Mucosa of gallbladder (tissue), 1 donor: ENCODE results near the gene IFI30. TPM values are rescaled to one million over a fixed set of nuclear protein-coding genes. Genes with fewer than 3 reads are reported as not detected.
"Not testable (repeated sequence)": the region's sequence is repeated elsewhere in the genome, so short reads cannot be mapped to it uniquely, and the experiment has no call there.

Experiments
- DNase-seq: peaks from one replicate; pipeline ENCODE4 v3.0.0-alpha.2; 2020; ENCODE audit warnings: low spot score
- total RNA-seq: library from RNA; stranded (reverse); gene quantifications from one replicate; pipeline ENCODE4 v1.2.1, GENCODE V29; 2021
- donor health status: DM: no; HTN: no; CAD: no.

IFI30 gene
- total RNA-seq, 1 donor from 2014 or later, result 44.7 TPM

DNA sequence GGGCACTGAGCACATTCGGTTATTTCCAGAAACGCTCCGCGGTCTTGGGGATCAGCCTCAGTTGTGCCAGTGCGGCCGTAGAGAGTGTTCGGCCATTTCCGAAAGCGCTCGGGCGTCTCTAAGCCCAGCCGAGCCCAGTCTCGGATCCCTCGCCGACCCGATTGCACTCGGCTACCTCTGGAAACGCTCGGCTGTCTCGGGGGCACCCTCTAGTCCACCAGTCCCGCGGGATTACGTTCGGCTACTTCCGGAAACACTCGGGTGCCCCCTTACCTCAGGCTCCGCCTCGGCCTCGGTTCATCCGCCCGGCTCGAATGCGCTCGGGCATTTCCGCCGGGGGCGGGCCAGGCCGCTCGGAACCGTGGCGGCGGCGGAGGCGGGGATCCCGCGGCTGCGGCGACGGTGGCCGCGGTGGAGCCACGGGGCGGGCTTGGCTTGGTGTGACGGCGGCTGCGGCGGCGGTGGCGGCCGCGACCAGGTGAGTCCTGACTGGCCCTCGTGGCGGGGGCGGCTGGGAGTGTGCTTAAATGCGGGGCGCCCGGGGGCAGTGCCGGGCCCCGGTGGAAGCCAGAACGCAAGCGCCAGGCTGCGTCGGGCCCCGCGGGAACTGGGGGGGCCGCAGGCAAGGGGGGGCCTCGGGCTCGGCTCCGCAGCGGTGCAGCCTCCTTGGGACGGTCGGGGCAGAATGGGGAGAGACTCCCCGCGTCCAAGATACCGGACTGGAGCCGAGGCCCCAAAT, 20.6 kb upstream of the IFI30 start, which contains the start of gene PIK3R2:
TSS of gene PIK3R2 (plus strand) at position 347 of the 739 bp plus-strand sequence. CDS start 2,717 bp downstream, outside the sequence.
- DNase-seq, result peak; percentile 100

DNA sequence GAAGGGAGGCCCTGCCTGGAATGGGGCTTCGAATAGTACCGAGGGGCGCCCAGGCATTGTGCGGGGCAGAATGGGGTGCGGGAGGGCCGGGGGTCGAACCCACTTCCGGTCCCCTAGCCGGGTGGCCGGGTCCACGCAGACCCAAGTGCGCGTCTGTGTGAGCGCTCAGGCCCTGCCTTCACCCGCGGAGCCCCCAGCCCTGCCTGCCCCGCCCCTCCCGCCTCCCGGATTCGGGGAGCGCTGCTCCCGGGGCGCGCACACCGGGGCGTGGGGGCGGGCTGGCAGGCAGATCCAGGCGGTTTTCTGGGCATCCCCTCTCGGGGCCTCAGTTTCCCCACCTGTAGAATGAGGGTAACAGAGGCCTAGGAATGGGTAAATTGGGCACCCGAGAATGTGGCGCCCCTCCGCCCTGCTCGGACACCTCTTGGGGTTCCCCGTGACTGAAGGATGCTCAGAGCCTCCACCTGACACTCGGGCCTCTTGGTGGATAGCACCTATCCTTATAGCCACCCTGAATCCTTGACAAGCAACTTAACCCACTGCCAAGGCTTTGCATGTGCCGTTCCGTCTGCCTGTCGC, 20.0 kb upstream of the IFI30 start:
- DNase-seq, result no peak

DNA sequence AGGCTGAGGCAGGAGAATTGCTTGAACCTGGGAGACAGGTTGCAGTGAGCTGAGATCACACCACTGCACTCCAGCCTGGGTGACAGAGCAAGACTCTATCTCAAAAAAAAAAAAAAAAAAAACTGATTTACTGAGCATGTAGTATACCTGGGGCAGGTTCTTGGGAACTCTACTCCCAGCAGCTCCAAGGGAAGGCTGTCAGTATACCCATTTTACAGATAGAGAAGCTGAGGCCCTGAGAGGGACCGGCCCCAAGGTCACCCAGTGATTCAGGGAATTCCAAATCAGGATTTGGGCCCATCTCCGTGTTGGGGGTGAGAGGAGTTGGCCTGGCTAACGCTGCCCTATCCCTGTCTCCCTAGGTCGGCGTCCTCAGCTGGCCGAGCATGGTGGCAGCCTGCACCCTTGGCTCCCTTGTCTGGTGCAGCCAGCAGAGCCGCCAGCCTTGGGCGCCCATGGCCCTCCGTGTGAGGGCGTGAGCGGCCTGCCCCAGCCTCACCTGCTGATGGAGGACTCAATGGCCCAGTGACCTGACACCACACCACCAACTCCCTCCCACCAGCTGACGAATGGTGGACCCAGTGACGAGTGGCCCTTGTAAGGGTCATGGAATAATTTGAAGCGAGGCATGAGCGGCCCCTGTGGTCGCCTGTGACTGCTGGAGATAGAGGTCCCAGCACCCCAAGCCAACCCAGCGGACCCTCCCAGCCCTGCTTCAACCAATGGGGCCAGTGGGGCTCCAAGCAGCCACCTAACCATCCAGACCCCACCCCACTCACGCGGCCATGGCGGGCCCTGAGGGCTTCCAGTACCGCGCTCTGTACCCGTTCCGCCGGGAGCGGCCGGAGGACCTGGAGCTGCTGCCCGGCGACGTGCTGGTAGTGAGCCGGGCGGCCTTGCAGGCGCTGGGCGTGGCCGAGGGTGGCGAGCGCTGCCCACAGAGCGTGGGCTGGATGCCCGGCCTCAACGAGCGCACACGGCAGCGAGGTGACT, 18.2 kb upstream of the IFI30 start:
- no peak for DNase-seq

DNA sequence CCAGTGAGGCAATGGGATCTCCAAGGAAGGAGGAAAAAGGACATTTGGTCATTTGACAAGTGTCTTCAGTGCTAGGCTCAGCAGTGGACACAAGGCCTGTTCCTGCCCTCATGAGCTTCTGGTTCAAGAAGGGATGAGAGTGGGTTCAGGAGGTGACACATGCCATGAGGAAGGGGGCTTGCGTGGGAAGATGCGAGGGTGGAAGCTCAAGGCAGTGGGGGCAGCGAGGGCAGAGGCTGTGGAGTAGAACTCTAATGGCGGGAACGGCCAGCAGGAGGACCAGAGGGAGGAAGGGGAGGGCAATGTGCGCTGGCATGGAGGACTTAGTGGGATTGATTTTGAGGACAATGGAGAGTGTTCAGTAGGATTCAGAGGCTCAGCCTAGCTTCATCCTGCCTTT, 17.3 kb upstream of the IFI30 start:
- no peak for DNase-seq

DNA sequence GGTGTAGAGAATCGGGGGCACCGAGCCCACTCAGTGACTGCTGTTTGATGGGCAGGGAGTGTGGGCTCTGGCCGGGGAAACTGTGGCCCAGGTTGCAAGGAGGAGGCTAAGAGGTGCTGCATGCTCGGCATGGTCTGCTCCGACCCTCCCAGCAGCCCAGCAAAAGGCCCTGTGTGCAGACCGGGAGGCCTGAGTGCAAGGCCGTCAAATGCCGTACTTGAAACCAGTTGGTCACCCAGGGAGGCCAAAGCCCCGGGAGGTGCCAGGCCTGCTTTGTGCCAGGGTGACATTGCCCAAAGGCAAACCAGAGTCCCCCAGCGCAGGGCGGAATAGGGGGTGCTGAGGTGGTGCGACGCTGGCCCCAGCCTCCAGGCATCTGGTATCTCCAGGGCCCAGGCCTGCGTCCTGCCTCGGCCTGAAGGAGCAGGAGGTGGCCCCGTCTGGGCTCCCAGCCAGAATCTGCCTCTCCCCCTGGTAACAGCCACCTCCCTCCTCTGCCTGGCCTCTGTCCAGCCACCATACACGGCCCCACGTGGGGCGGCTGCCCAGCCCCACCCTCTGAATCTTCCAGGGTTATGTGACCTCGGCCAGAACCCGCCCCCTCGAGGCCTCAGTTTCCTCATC, 16.7 kb upstream of the IFI30 start:
- DNase-seq, result peak; percentile 88

- no peak for DNase-seq
Observed at GRCh38 chr19:18157465-18158063, 16.0 kb upstream of the IFI30 start.

DNA sequence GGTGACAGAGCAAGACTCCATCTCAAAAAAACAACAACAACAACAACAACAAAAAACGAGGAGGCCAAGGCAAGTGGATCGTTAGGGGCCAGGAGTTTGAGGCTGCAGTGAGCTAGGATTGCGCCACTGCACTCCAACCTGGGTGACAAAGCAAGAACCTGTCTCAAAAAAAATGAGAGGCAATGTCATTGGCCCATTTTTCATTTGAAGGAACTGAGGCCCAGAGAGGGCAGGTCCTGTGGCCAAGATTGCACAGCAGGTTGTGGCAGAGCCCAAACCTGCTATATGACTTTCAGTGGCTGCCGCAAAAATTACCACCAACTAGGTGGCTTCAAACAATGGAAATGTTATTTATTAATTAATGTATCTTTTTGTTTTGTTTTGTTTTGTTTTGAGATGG, 15.1 kb upstream of the IFI30 start:
- no peak for DNase-seq

- not testable (repeated sequence) for DNase-seq
Observed at GRCh38 chr19:18159059-18159616, 14.5 kb upstream of the IFI30 start.

DNA sequence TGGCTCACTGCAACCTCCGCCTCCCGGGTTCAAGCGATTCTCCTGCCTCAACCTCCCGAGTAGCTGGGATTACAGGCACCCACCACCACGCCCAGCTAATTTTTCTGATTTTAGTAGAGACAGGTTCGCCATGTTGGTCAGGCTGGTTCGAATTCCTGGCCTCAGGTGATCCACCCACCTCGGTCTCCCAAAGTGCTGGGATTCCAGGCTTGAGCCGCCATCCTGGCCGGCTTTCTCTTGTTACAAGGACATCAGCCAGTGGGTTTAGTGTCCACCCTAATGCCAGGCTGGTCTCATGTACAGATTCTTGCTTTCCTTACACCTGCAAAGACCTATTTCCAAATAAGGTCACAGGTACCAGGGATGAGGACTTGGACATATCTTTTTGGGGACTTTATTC, 13.8 kb upstream of the IFI30 start:
- no peak for DNase-seq

DNA sequence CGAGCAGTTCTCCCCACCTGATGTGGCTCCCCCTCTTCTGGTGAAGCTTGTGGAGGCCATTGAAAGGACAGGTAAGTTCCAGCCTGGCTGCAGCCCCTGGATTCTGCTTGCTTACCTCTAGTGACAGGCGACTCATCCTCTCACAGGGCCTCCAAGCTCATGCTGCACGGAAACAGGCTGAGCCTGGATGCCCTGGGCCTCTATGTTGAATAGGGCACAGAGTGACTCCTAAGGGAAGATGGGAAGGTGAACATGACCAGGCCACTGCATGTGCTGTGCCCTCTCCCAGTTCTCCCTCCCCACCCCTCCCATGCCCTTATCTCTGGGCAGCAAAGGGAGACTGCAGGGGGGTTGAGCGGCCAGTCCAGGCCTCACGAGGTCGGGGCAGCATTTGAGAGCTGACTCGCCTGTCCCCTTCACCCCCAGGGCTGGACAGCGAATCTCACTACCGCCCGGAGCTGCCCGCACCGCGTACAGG, 13.1 kb upstream of the IFI30 start:
- DNase-seq, result no peak

DNA sequence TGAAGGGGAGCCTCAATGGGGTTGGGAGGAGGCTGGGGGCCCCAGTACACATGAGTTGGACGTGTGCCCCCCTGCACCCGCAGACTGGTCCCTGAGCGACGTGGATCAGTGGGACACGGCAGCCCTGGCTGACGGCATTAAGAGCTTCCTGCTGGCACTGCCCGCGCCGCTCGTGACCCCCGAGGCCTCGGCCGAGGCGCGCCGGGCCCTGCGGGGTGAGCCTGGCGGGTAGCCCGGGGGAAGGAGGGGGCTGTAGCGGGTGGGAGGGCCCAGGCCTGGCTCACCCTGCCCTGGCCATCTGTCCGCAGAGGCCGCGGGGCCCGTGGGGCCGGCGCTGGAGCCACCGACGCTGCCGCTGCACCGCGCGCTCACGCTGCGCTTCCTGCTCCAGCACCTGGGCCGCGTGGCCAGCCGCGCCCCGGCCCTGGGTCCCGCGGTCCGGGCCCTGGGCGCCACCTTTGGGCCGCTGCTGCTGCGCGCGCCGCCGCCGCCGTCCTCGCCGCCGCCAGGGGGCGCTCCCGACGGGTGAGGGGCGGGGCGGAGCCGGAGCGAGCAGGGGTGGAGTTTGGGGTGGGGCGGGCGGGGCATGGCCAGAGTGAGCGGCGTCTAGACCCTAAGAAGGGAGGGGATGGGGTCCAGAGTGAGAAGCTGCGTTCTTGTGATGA, 12.5 kb upstream of the IFI30 start:
- peak; percentile 63 for DNase-seq

DNA sequence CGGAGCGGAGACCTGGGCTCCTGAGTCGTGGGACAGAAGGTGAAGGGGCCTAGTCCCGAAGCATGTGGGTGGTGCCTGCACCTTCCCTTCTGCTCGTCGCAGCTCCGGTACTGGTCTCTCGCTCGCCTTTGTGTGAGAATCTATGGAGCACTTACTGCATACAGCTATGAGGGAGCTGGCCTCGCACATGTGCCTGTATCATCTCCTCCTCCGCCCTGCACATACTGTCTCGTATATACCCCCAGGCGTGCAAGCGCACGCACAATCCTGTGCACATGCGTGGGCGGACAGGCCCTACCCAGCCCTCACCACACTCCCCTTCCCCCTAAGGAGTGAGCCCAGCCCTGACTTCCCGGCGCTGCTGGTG, 12.0 kb upstream of the IFI30 start:
- DNase-seq, result no peak

GRCh38 chr19:18164072-18164471, 9.5 kb upstream of the IFI30 start:
- no peak for DNase-seq

GRCh38 chr19:18165794-18166544, 7.6 kb upstream of the IFI30 start:
- no peak for DNase-seq

DNA sequence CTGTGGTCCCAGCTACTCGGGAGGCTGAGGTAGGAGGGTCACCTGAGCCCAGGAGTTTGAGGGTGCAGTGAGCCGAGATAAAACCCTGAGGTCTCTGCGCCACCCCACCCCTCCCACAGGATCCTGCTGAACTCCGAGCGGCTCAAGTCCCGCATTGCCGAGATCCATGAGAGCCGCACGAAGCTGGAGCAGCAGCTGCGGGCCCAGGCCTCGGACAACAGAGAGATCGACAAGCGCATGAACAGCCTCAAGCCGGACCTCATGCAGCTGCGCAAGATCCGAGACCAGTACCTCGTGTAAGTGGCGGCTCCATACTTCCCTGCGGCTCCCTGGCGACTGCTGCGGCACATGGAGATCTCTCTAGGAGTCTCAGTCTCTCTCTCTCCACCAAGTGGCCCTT, 6.6 kb upstream of the IFI30 start:
- DNase-seq, result no peak

- no peak for DNase-seq
Observed at GRCh38 chr19:18167975-18168645, 5.5 kb upstream of the IFI30 start.

GRCh38 chr19:18168673-18169381, 4.8 kb upstream of the IFI30 start:
- DNase-seq, result no peak

DNA sequence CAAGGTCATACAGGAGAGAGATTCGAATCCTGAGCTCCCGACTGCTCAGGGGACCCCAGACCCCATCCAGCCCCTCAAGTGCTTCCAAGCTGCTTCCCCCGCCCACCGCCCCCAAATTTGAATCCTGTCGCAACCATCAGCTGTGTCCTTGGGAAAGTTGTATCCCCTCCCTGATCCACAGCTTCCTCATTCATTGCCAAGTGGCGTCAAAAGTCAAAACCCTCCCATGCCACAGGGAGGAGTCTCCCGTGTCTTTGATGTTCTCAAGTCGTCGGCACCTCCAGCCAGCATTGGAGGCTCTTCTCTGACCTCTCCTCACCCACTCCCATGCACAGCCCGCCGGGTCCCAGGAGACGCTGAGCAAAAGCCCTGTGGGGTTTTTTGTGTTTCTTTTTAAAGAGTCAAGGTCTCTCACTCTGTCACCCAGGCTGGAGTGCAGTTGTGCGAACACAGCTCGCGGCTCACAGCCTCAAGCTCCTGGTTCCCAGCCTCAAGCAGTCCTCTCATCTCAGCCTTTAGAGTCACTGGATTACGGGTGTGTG, 2.8 kb upstream of the IFI30 start:
- no peak for DNase-seq
